ENCODE results near the gene MOCOS. TPM values are rescaled to one million over a fixed set of nuclear protein-coding genes. Genes with fewer than 3 reads are reported as not detected.
A peak's percentile ranks its signal among the peaks of the same experiment; 100 is the strongest.

Gene MOCOS
- total and polyA plus RNA-seq, 2 of the 13 experiments (the other 11 are each of a cell fraction or from before 2014, with no cell fraction given): 7.7 to 15.4 TPM

DNA sequence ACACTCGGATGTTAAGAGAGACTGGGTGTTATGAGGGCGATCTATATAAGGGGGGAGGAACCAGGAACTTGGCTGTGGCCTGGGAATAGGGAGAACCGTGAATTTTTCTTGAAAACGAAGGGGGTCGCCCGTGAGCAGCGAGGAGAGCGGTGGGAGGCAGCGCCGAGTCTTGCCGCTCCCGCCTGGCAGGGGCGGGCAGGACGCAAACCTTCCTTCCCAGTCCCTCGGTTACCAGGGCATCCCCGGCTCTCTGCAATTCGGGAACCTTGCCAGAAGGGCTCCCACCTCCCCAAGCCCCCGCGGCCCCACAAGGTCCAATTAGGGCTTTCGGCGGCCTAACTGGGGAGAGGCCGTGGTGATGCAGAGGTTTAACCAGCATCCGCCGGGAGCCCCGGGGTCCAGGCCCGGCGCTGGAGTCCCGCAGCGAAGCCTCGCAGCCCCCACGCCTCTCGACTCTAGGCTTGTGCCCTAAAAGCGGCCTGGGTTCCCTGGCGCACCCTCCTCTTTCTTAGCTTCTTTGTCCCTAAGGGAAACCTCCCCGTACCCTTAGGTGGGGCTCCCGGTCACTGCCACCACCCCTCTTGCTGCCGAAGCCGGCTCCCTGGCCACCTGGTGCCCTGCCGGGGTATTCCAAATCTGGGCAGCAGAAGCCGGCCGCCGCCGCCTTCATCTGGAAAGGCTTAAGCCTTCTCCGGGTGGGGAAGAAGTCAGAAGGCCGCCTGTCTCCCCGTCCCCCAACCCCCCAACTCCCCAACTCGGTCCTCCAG, 109.5 kb downstream of the MOCOS start (continued):
- TF ChIP-seq ZNF800 (CRISPR knock-in tag; IDR thresholded peaks at IDR 0.05): peak; percentile 9; the same call in 1 of the 2 replicates
- no peak for TF ChIP-seq SOX13 (IDR thresholded peaks at IDR 0.05)
- TF ChIP-seq SOX13 (CRISPR knock-in tag; conservative IDR thresholded peaks at IDR 0.05 in 1 of 2, IDR thresholded peaks at IDR 0.05 in 1 of 2): no peak
- peak; percentile 65 for TF ChIP-seq STAG1 (CRISPR knock-in tag; IDR thresholded peaks at IDR 0.05)
- no peak for TF ChIP-seq MNT (IDR thresholded peaks at IDR 0.05)

DNA sequence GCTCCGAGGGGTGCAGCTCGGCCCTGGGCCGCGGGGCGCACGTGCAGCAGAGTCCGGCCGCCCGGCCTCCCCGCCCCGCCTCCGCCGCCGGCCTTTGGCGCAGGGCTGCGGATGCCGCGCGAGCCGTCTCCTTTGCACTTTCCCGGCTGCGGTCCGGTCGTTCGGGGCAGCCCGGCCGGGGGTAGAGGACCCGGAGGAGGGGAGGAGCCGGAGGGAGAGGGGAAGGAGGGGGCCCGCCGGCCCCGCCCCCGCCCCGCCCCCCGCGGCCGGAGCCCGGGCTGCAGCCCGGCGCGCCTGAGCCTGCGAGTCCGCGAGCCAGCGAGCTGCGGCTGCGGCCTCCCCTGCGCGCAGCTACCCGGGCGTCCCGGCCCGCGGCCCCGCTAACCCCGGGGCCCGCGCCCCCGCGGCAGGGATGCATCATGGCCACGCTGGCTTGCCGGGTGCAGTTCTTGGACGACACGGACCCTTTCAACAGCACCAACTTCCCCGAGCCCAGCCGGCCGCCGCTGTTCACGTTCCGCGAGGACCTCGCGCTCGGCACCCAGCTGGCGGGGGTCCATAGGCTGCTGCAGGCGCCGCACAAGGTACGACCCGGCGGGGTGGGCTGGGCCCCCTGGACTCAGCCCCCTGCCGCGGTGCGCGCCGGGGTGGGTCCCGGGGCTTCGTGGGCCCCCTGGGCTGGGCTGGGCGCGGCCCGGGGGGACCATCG, 110.3 kb downstream of the MOCOS start, which contains the start of gene FHOD3:
FHOD3 (plus strand) TSS at position 297 of the 709 bp plus-strand sequence; CDS start at position 420, 123 bp downstream.
- Histone ChIP-seq H3K27ac (ENCODE audit: extremely low read length, insufficient read depth, low read length) (no peak within 1 kb of the TSS), H3K9ac (ENCODE audit: insufficient read depth, low read depth, low read length) (no peak within 1 kb of the TSS), H3K36me3 (replicated peaks in 1 of 2; ENCODE audit: control insufficient read depth in 1 of 2, insufficient read depth in 2 of 2, low read length in 2 of 2) (no peaks in the 10 kb centered on the region), H3K9me3 (ENCODE audit: low read length) (no peaks in the 10 kb centered on the region), H3K4me2 (ENCODE audit: low read depth, low read length) (peak within 1 kb of the TSS; percentile 88), H3K4me3 (replicated peaks in 1 of 3; ENCODE audit: insufficient read depth in 1 of 3, low read depth in 2 of 3, low read length in 3 of 3) (peak within 1 kb of the TSS; percentile 47 to 69 (median 54); a peak in 5 of 6 replicates), H3K79me2 (ENCODE audit: insufficient read depth, low read length) (no peaks in the 10 kb centered on the region), H3K27me3 (ENCODE audit: control insufficient read depth in 1 of 2, insufficient read depth in 2 of 2, low read length in 2 of 2) (peaks cover 0 to 54% of the 10 kb centered on the region in 2 experiments; a peak in 4 of 5 replicates), H2AFZ (ENCODE audit: low read length) (no peak within 1 kb of the TSS), H3K4me1 (ENCODE audit: insufficient read depth, low read length) (peaks cover 9% of the 10 kb centered on the region; the same call in 1 of the 2 replicates), H4K20me1 (ENCODE audit: insufficient read depth, low read length) (no peaks in the 10 kb centered on the region)
- FAIRE-seq (no peak), ATAC-seq (peak; percentile 75), DNase-seq (ENCODE audit: low spot score) (no peak)
- WGBS (ENCODE audit: low lambda C conversion rate): no CpG with 5 or more reads among the region's 91 CpGs
- intact Hi-C loops (cut with micrococcal nuclease; ENCODE audit: unreplicated experiment) (loop anchor here (2.0 to 5.0 kb wide), 2 partner anchors 115 to 275 kb away; no protein-coding TSS in a partner anchor), in situ Hi-C loops (cut with HindIII; ENCODE audit: extremely low pct_ligation_motif_present, low pct_unique_long_range_greater_than_20kb) (loop anchor here (10.0 kb wide), 1 partner anchor 277 kb away; no protein-coding TSS in a partner anchor)
- ChIA-PET POLR2A (no interaction called here), CTCF (ENCODE audit: low intra/inter-chr PET ratio, low total read pairs) (interaction anchor here (1.4 kb wide), 2 partner anchors 274 to 459 kb away, joined by 3 to 4 read pairs; no protein-coding TSS in a partner anchor)
- no TSS peak for BruUV-seq (replicated peaks)
- TF ChIP-seq HDAC6 (IDR thresholded peaks at IDR 0.05; ENCODE audit: low read depth, low read length) (no peak), ZNF777 (CRISPR knock-in tag; IDR thresholded peaks at IDR 0.05) (peak; percentile 80), ZFP90 (CRISPR knock-in tag; IDR thresholded peaks at IDR 0.05; ENCODE audit: borderline replicate concordance) (0 out of 2 replicates have a peak, but pooled peaks have one; percentile 24), SIN3A (IDR thresholded peaks at IDR 0.05; ENCODE audit: borderline replicate concordance, low read depth, low read length) (no peak), ZNF770 (CRISPR knock-in tag; IDR thresholded peaks at IDR 0.05) (0 out of 2 replicates have a peak, but pooled peaks have one; percentile 25), KDM5B (CRISPR knock-in tag; IDR thresholded peaks at IDR 0.05; ENCODE audit: borderline replicate concordance) (peak; percentile 49; the same call in 1 of the 2 replicates)
